ENCODE measurements around the gene NSUN7.
A peak's percentile ranks its signal among the peaks of the same experiment; 100 is the strongest.

NSUN7 gene

GRCh38 chr4:40850496-40850895 is 100.7 kb downstream of the NSUN7 start:
- DNase-seq = no peak

- no peak for DNase-seq
These were observed 106.6 kb downstream of the NSUN7 start for GRCh38 chr4:40856277-40856839.

GRCh38 chr4:40856840-40857362 is 107.1 kb downstream of the NSUN7 start:
- DNase-seq = peak; percentile 47

GRCh38 chr4:40857956-40858355 is 108.2 kb downstream of the NSUN7 start:
- no peak for DNase-seq

GRCh38 chr4:40858962-40859361 is 109.2 kb downstream of the NSUN7 start:
- no peak for DNase-seq
